Measurements from ENCODE around the gene SMC3. TPM values are rescaled to one million over a fixed set of nuclear protein-coding genes. Genes with fewer than 3 reads are reported as not detected.

SMC3 gene
- total RNA-seq, 1 donor from 2014 or later, result 53.6 TPM

DNA sequence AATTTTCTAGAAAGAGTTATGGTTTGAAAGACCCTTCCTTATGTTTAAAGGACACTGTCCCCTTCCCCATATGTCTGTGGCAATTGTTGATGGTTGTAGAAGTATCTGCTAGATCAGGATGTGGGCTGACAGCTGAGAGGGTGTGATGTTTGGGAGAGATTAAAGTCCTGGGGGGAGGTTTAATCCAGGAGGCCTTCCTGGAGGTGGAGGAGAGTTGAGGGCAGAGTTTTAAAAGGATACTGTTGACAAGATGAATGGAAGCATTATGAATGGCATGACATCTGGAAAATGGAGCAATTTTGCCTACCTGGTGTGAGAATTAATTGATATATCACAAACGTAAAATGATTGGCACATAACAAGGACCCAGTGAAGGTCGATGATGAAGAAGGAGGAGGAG, 32.9 kb upstream of the SMC3 start:
- Mint-ChIP-seq H3K9me3 (ENCODE audit: unreplicated experiment) (no peaks in the 10 kb centered on the region), H3K27me3 (ENCODE audit: unreplicated experiment) (peaks cover 2% of the 10 kb centered on the region), H3K4me1 (ENCODE audit: low read depth, unreplicated experiment) (no peaks in the 10 kb centered on the region), H3K27ac (ENCODE audit: unreplicated experiment) (no peak overlapping the region), H3K4me3 (ENCODE audit: unreplicated experiment) (no peak overlapping the region), H3K36me3 (ENCODE audit: unreplicated experiment) (no peaks in the 10 kb centered on the region)
- TF ChIP-seq, protein P1, sequence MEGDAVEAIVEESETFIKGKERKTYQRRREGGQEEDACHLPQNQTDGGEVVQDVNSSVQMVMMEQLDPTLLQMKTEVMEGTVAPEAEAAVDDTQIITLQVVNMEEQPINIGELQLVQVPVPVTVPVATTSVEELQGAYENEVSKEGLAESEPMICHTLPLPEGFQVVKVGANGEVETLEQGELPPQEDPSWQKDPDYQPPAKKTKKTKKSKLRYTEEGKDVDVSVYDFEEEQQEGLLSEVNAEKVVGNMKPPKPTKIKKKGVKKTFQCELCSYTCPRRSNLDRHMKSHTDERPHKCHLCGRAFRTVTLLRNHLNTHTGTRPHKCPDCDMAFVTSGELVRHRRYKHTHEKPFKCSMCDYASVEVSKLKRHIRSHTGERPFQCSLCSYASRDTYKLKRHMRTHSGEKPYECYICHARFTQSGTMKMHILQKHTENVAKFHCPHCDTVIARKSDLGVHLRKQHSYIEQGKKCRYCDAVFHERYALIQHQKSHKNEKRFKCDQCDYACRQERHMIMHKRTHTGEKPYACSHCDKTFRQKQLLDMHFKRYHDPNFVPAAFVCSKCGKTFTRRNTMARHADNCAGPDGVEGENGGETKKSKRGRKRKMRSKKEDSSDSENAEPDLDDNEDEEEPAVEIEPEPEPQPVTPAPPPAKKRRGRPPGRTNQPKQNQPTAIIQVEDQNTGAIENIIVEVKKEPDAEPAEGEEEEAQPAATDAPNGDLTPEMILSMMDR (IDR thresholded peaks at IDR 0.05; ENCODE audit: partially characterized antibody, unreplicated experiment), result no peak
- DNase-seq, result no peak

DNA sequence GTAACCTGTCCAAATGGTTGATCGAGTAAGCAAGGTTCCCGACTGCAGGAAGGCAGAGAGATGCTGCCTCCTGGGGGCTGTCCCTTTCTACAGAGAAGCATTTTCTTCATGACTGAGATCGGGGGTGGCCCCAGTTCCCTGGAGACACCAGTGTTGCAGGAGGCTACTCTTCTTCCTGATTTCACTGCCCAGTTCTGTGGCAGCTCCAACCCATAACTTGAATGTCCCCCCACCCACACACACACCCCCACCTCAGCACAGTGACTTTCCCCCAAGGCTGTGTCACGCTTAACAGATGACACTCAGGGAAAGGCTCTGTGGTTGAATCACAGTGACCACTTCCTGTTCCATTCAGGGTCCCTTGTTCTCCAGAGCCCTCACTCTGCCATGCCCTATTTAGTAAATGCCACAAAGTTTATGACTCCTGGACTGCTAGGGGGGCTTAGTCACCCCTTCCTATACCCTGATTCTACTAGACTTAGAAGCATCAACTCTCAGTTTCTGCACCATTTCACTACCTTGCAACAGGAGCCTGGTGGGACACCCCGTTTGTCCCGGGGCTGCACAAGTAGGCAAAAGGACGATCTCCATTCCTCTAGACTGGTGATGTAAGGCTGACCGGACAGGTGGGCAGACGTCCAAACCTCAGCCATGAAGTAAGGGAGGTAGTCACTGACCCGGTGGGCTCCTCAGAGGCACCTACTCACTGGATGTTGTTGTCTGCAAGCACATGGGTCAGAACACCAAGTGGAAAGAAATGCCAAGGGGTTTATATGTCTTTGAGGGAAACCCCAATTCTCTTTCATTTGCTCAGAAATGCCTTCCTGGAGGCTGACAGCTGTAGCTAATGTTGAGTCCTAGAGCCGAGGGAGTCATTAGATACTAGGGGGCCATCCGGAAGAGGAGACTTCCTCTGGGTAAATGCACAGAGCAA, 31.3 kb upstream of the SMC3 start:
- no peak overlapping the region for H3K27ac Mint-ChIP-seq (ENCODE audit: unreplicated experiment)
- H3K9me3 Mint-ChIP-seq (ENCODE audit: unreplicated experiment), result no peaks in the 10 kb centered on the region
- TF ChIP-seq, protein P1 (IDR thresholded peaks at IDR 0.05; ENCODE audit: partially characterized antibody, unreplicated experiment), result no peak
- H3K4me3 Mint-ChIP-seq (ENCODE audit: unreplicated experiment), result no peak overlapping the region
- H3K4me1 Mint-ChIP-seq (ENCODE audit: low read depth, unreplicated experiment), result no peaks in the 10 kb centered on the region
- no peak for DNase-seq
- no peaks in the 10 kb centered on the region for H3K27me3 Mint-ChIP-seq (ENCODE audit: unreplicated experiment)
- no peaks in the 10 kb centered on the region for H3K36me3 Mint-ChIP-seq (ENCODE audit: unreplicated experiment)

DNA sequence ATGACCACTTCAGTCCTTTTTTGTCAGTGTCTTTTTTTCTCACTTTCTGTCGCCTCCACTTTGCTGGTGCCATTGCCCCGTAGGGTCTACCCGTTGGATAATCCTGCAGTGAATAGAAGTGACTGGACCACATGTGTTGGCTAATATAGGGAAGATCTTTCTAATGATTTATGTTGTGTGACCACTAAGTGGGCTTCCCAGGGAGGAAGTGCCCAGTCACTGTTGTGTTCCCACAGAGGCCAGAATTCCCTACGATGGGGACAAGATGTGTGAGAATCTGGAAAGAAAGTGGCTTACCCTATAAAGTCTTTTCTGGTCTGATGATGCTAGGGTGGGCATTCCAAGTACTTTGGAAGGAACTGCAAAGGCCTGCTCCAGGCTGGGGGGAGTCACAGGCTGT, 28.4 kb upstream of the SMC3 start:
- no peak overlapping the region for H3K27ac Mint-ChIP-seq (ENCODE audit: unreplicated experiment)
- TF ChIP-seq, protein P1 (IDR thresholded peaks at IDR 0.05; ENCODE audit: partially characterized antibody, unreplicated experiment), result no peak
- H3K4me3 Mint-ChIP-seq (ENCODE audit: unreplicated experiment), result no peak overlapping the region
- H3K9me3 Mint-ChIP-seq (ENCODE audit: unreplicated experiment), result no peaks in the 10 kb centered on the region
- DNase-seq, result no peak
- no peaks in the 10 kb centered on the region for H3K4me1 Mint-ChIP-seq (ENCODE audit: low read depth, unreplicated experiment)
- H3K36me3 Mint-ChIP-seq (ENCODE audit: unreplicated experiment), result no peaks in the 10 kb centered on the region
- H3K27me3 Mint-ChIP-seq (ENCODE audit: unreplicated experiment), result no peaks in the 10 kb centered on the region

DNA sequence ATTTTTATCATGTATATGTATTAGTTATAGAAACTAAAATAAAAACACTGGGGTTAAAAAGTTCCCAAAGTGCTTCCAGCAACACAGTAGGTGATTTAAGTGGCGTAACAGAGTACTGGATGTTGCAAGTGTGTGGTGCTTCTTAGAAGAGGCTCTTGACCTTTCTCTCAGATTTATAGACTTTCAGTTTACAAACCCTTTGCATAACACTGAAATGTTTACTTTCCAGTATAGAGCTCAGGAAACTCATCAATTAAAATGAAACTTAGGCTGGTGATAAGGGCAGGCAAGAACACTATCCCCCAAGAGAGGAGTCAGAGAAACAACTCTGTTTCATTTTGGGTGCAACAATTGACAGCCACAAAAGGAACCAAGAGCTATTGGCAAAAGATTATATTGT, 27.5 kb upstream of the SMC3 start:
- Mint-ChIP-seq H3K36me3 (ENCODE audit: unreplicated experiment) (no peaks in the 10 kb centered on the region), H3K4me1 (ENCODE audit: low read depth, unreplicated experiment) (no peaks in the 10 kb centered on the region), H3K4me3 (ENCODE audit: unreplicated experiment) (no peak overlapping the region), H3K27me3 (ENCODE audit: unreplicated experiment) (no peaks in the 10 kb centered on the region), H3K27ac (ENCODE audit: unreplicated experiment) (no peak overlapping the region), H3K9me3 (ENCODE audit: unreplicated experiment) (no peaks in the 10 kb centered on the region)
- TF ChIP-seq, protein P1 (IDR thresholded peaks at IDR 0.05; ENCODE audit: partially characterized antibody, unreplicated experiment), result no peak
- no peak for DNase-seq

DNA sequence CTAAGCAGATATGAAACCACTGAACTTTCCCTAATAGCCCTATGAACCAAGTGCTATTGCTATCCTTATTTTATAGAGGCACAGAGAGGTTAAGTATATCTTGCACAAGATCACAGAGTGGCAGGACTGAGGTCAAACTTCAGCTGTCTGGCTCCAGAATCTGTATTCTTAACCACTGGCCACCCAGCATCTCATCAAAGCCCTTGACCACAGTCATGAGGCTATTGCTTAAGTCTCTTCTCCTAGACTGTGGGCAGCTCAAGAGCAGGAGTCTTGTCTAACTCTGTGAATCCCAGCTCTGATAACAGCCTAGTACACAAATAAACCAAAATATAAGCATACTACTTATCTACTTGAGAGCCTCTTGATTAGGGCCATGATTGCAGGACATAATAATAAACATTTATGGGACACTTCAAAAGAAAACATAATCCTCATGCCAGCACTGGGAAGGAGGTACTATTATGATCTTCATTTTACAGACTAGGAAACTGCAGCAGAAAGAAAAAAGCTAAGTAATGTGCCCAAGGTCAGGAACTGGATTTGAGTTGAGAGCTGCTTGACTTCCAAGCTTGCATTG, 22.4 kb upstream of the SMC3 start:
- TF ChIP-seq, protein P1 (IDR thresholded peaks at IDR 0.05; ENCODE audit: partially characterized antibody, unreplicated experiment), result no peak
- H3K27me3 Mint-ChIP-seq (ENCODE audit: unreplicated experiment), result no peaks in the 10 kb centered on the region
- H3K4me1 Mint-ChIP-seq (ENCODE audit: low read depth, unreplicated experiment), result no peaks in the 10 kb centered on the region
- H3K27ac Mint-ChIP-seq (ENCODE audit: unreplicated experiment), result no peak overlapping the region
- no peaks in the 10 kb centered on the region for H3K36me3 Mint-ChIP-seq (ENCODE audit: unreplicated experiment)
- H3K4me3 Mint-ChIP-seq (ENCODE audit: unreplicated experiment), result no peak overlapping the region
- no peak for DNase-seq
- no peaks in the 10 kb centered on the region for H3K9me3 Mint-ChIP-seq (ENCODE audit: unreplicated experiment)
